NCI-H146 treated with DMSO at 0.1 percent for 48 hours (cell line): ENCODE measurements around the gene STPG3.

Experiments used
- DNase-seq: peaks from one replicate; lab custom pipeline; 2025; ENCODE audit not compliant: unreplicated experiment; lab: John Stamatoyannopoulos, UW

STPG3 gene

GRCh38 chr9:137251194-137251461 is at the start of gene STPG3:
Gene STPG3 (plus strand): TSS chr9:137251286. CDS start chr9:137251287, 1 bp downstream.
- no peak for DNase-seq

GRCh38 chr9:137202966-137203365 is 48.1 kb upstream of the STPG3 start:
- DNase-seq: no peak

- no peak for DNase-seq
These were observed 46.4 kb upstream of the STPG3 start for GRCh38 chr9:137204731-137205125.

GRCh38 chr9:137205126-137206069 is 45.7 kb upstream of the STPG3 start, which contains the start of the genes NDOR1 and TMEM203:
Gene NDOR1 (plus strand): TSS chr9:137205700. CDS start chr9:137205778, 78 bp downstream.
Gene TMEM203 (minus strand): TSS chr9:137205648. CDS start chr9:137205414, 234 bp downstream.
- DNase-seq: peak; percentile 37

- DNase-seq: no peak
These were observed 44.5 kb upstream of the STPG3 start for GRCh38 chr9:137206602-137207001.

- no peak for DNase-seq
These were observed 39.6 kb upstream of the STPG3 start for GRCh38 chr9:137211532-137211931.

- DNase-seq: no peak
These were observed 38.6 kb upstream of the STPG3 start for GRCh38 chr9:137212520-137212919.

- DNase-seq: no peak
These were observed 37.7 kb upstream of the STPG3 start for GRCh38 chr9:137213160-137214060.

GRCh38 chr9:137214620-137215019 is 36.5 kb upstream of the STPG3 start:
- no peak for DNase-seq

- DNase-seq: no peak
These were observed 35.7 kb upstream of the STPG3 start for GRCh38 chr9:137215196-137215986.

- no peak for DNase-seq
These were observed 34.7 kb upstream of the STPG3 start for GRCh38 chr9:137216188-137216965.

- DNase-seq: no peak
These were observed 33.5 kb upstream of the STPG3 start for GRCh38 chr9:137217276-137218211.

GRCh38 chr9:137218212-137218753 is 32.8 kb upstream of the STPG3 start:
- DNase-seq: no peak

GRCh38 chr9:137218754-137219271 is 32.3 kb upstream of the STPG3 start:
- no peak for DNase-seq

GRCh38 chr9:137219757-137220316 is 31.2 kb upstream of the STPG3 start:
- DNase-seq: no peak

- DNase-seq: no peak
These were observed 30.6 kb upstream of the STPG3 start for GRCh38 chr9:137220317-137221094.

GRCh38 chr9:137221095-137221505 is 30.0 kb upstream of the STPG3 start:
- no peak for DNase-seq
